ENCODE results near the gene NEDD1. TPM values are rescaled to one million over a fixed set of nuclear protein-coding genes. Genes with fewer than 3 reads are reported as not detected.
A peak's percentile ranks its signal among the peaks of the same experiment; 100 is the strongest.

The NEDD1 gene
- total RNA-seq, 1 experiment from 2014 or later: 37.3 TPM

DNA sequence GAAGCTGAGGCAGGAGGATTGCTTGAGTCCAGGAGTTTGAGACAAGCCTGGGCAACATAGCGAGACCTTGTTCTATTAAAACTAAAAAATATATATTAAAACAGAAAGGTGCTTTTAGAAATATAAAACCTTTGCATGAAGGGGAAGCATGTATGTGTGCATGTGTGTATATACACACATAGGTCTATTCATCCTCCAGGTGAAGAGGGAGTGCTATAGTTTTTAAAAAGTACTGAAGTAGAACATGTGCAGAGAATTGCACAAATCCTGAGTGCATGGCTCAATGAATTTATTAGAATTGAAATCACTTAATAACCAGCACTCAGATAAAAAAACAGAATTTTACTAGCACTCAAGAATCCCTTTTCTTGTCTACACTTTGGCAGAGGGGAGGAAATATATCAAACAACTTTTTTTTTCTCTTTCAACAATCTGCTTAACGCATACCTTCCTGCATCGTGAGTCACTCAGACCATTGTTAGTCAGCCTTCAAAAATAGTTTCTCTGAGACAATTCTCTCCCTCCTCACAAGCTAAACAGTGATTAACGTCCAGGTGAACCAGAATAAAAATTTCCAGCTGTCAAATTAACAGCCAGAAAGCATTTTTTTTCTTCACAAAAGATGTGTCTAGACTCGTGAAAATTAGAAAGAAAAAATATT is 17.7 kb upstream of the NEDD1 start:
- in situ Hi-C loops (cut with HindIII; ENCODE audit: low pct_unique_long_range_greater_than_20kb, low sequenced_read_pairs): no loop called here
- no peak for DNase-seq (ENCODE audit: low read depth, low spot score)

DNA sequence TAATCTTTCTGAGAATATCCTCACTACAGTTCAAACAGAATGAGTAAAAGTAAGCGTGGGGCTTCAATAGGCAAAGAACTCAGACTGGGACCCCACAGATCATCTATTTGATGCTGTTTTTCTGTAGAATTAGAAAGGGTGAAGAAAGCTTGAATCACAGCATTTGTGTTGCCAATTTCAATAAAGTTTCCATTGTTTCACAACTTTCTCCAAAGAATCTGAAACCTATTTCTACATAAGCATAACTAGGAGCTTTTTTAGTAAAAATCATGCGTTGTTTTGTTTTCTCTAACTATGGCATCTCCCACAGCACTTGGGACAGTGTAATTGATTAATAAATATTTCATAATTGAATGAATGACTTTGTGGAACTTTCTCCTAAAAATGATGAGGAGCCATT is 16.7 kb upstream of the NEDD1 start:
- DNase-seq (ENCODE audit: low read depth, low spot score): no peak
- in situ Hi-C loops (cut with HindIII; ENCODE audit: low pct_unique_long_range_greater_than_20kb, low sequenced_read_pairs): no loop called here

DNA sequence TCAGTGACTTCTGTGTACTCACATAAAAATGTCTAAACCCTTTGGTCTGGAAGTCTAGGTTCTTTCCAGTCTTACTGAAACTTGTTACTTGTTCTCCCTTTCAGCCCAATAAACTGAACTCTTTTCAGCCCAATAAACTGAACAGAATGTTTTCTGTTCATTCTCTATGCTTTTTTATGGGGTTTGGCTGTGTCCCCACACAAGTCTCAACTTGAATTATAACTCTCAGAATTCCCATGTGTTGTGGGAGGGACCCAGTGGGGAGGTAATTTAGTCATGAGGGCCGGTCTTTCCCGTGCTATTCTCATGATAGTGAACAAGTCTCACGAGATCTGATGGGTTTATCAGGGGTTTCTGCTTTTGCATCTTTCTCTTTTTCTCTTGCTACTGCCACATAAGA is 15.0 kb upstream of the NEDD1 start:
- DNase-seq (ENCODE audit: low read depth, low spot score): no peak
- in situ Hi-C loops (cut with HindIII; ENCODE audit: low pct_unique_long_range_greater_than_20kb, low sequenced_read_pairs): no loop called here

DNA sequence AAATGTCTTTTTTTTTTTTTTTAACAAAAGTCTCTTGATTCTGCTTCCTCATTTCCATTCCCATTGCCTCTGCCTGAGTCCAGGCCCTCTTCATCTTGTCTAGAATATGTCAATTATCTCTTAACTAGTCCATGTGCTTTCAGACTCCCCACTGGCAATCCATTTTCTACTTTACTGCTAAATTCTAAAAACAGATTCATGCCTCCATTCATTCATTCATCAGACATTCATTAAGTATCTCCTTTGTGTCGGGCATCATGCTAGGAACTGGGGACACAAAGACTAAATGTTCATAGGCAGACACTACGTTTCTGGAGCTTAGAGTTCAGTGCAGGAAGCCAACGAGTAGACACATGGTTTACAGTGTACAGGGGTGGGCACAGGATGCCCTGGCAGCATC is 9.6 kb upstream of the NEDD1 start:
- no peak for DNase-seq (ENCODE audit: low read depth, low spot score)
- in situ Hi-C loops (cut with HindIII; ENCODE audit: low pct_unique_long_range_greater_than_20kb, low sequenced_read_pairs): no loop called here

DNA sequence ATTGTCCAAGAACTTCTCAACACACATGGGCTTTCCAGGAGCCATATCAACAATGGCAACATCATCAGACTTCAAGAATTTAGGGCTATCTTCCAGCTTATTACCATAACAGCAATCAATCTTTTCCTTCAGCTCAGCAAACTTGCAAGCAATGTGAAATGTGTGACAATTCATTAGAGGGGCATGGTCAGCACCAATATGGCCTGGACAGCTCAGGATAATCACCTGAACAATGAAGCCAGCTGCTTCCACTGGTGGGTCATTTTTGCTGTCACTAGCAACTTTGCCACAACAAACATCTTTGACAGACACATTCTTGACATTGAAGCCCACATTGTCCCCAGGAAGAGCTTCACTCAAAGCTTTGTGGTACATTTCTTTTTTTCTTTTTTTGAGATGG is 5.9 kb upstream of the NEDD1 start:
- no peak for DNase-seq (ENCODE audit: low read depth, low spot score)

DNA sequence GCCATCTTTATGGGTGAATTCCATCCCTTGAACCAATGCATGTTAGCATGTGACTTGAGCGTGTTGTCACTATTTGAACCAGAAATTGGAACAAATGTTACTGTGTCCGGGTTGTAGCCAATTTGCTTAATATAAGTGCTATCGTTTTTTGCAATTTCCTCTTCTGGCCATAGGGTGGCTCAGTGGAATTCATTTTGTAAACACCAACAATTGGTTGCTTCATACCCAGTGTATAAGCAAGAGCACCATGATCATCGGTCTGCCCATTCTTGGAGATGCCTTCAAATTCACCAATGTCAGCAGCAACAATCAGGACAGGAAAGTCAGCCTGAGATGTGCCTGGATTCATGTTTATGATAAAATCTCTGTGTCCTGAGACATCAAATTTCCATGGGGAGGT is 5.0 kb upstream of the NEDD1 start:
- in situ Hi-C loops (cut with HindIII; ENCODE audit: low pct_unique_long_range_greater_than_20kb, low sequenced_read_pairs): no loop called here
- DNase-seq (ENCODE audit: low read depth, low spot score): peak; percentile 68

More for the DNA sequence above, 5.9 kb upstream of the NEDD1 start:
- in situ Hi-C loops (cut with HindIII; ENCODE audit: low pct_unique_long_range_greater_than_20kb, low sequenced_read_pairs): no loop called here

DNA sequence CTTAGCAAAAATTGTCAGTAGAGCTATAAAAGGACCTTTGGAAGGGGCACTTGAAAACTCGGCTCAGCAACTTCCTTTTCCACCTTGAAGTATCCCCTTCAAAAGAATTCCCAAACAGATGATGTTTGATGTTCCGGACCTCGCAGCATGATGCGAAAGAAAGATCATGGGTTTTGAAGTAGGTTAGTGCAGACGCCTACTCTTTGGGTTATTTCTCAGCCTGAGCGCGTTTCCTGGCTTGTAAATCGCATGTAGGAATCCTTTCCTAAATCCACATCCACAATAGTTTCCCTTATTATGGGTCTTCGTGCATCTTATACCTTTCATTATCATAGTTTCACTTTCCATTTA is 584 bp upstream of the NEDD1 start:
- DNase-seq (ENCODE audit: low read depth, low spot score): no peak
- in situ Hi-C loops (cut with HindIII; ENCODE audit: low pct_unique_long_range_greater_than_20kb, low sequenced_read_pairs): no loop called here

DNA sequence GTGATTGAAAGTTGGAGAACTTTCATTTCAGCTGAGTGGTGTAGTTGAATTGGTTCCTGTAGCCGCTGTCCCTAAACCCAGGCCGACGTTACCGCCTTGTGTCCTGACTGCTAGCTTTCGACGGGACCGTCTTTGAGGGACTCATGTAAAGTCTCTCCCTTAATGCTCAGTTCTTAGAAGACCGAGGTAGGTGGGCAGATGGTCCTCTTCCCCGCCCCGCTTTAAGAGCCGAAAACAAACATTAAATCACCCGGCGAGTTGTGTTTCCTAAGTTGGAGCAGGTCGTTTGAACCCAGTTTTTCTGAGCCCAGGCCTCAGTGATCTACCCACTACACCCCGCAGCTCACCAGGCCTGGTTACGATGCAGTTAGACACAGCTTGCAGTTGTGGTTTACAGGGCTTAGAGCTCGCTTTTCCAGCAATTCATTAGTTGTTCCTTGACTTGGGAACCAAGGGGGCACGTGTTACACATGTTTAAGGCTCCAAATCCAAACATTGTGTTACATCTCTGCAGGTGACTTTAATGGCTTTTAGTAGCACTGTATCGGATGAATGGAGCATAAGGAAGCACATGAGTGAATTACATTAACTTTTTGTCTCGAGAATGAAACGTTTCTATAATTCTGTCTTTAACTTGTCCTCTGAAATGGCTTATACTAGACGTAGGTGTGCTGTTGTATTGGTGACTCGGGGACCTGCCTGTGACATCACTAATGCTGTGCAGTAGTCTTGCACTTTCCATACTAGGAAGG is 790 bp downstream of the NEDD1 start:
- in situ Hi-C loops (cut with HindIII; ENCODE audit: low pct_unique_long_range_greater_than_20kb, low sequenced_read_pairs): no loop called here
- DNase-seq (ENCODE audit: low read depth, low spot score): no peak

DNA sequence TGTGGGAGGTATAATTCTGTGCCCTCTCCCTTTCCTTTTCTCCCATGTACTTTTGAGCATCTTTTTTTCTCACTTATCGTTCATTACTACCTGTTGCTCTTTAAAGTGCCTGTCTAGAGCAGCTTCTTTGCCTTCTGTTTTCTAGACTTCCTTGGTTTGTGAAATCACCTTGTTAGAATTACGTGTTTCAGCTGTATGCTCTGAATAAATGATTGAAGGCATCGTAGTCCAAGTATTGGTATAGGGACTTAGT is 1.3 kb downstream of the NEDD1 start:
- no peak for DNase-seq (ENCODE audit: low read depth, low spot score)
- in situ Hi-C loops (cut with HindIII; ENCODE audit: low pct_unique_long_range_greater_than_20kb, low sequenced_read_pairs): no loop called here

DNA sequence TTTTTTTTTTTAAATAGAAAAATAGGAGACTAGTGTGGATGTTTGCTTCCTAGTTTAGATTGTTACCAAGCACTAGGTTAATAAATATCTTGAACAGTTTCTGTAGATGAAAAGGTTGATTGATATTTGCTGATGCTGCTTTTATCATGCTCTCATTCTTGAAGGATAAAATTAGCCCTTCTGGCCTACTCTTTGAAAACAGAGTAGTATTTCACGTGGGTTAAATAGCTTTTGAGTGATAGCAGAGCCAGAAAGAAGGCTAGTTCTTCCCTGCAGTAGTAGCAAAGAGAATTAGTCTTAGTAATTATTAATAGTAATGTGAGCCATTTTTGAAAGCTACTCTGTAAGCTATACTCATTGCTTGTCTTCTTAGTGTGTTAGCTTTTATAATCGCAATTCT is 5.2 kb downstream of the NEDD1 start:
- in situ Hi-C loops (cut with HindIII; ENCODE audit: low pct_unique_long_range_greater_than_20kb, low sequenced_read_pairs): no loop called here
- no peak for DNase-seq (ENCODE audit: low read depth, low spot score)

DNA sequence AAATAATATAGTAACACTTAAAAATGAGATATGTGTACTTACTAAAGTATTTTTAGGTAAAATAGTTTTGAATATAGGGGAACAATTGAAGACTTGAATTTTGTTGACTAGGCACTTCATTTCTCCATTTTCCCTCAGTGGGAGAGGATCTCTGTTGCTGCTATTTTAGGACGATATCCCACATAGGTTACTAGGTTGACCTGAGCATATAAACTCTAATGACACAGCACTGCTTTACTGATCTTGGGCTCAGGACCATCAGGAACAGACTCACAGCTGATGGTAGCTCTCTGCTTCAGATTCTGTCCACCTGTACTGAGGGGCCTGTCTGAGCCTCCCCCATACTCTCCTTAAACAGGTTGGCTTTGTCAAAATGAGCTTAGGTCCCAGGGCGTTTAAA is 5.9 kb downstream of the NEDD1 start:
- DNase-seq (ENCODE audit: low read depth, low spot score): no peak
- in situ Hi-C loops (cut with HindIII; ENCODE audit: low pct_unique_long_range_greater_than_20kb, low sequenced_read_pairs): no loop called here

DNA sequence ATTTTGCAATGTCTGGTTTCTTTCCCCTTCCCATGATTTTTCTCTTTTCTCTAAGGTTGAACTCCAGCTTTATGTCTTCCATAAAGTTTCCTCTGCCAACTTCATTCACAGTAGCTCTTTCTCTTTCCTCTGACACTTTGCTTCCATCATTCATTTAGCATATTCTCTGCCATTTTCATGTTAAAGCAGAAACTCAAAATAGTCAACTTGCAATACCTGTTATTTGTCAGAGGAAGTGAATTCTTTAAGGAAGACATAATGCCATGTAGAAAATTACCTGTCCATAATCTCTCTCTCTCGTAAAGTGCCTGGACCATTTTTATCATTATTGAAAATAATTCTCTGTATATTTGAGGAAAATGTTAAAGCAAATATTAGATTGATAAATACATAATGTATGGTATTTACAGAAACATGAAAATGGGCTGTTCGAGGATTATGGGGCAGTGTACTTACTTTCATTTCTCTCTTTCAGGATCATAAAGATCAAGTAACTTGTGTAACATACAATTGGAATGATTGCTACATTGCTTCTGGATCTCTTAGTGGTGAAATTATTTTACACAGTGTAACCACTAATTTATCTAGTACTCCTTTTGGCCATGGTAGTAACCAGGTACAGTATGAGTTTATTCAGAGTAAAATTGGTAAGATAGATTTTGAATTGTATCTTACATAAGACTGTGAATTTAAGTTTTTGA is 12.6 kb downstream of the NEDD1 start:
- DNase-seq (ENCODE audit: low read depth, low spot score): no peak
- in situ Hi-C loops (cut with HindIII; ENCODE audit: low pct_unique_long_range_greater_than_20kb, low sequenced_read_pairs): no loop called here

DNA sequence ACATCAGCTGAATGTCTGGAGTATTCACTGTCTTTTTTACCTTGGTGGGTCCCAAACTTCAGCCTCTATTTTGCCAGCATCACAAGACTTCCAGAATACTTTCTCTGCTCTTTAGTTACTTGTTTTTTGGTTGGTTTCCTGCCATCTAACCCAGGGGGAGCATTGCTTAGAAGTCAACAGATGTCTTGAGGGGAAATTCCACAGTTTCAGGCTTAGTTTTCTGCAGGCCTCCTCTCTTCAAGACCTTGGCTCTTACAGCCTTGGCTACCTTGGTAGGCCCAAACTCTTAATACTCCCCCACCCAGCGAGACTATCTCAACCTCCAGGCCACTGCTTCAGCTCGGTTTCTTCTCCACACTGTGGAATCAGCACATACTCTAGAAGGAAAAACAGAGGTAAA is 41.7 kb downstream of the NEDD1 start:
- no peak for DNase-seq (ENCODE audit: low read depth, low spot score)
- in situ Hi-C loops (cut with HindIII; ENCODE audit: low pct_unique_long_range_greater_than_20kb, low sequenced_read_pairs): no loop called here

DNA sequence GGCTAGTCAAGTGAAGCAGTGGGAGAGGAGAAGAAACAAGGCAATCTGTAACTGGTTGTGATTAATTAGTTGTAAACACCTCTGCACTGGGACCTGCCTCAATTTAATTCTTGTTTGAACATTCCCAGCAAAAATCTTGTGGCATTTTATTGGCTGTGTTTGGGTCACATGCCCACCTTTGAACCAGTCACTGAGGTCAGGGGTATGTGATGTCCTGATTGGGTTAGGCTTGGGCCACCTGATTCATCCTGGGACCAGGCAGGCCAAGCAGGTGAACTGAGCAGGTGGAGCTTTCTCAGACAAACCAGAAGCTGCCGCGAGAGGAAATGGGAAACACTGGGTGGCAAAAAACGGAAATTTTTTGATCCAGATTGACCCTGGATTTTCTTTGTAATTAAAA is 72.5 kb downstream of the NEDD1 start:
- in situ Hi-C loops (cut with HindIII; ENCODE audit: low pct_unique_long_range_greater_than_20kb, low sequenced_read_pairs): no loop called here
- no peak for DNase-seq (ENCODE audit: low read depth, low spot score)

DNA sequence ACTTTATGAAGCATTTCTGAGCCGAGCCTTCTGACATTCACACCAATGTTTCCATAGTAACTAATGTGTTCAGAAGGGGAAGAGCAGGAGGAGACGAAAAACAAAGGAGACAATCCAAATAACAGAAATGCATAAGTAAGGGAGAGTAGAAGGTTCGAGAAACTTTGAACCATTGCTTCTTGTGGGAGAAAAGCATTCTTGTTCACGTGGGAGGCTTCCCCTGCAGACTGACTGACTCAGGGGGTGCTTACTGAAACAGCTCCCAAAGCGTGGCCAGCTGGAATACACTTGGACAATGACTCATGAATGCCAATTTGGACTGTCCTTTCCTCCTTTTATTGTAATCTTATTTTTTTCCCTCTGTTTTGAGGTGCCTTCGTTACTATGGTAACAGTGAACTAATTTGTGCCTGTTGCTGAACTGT is 73.9 kb downstream of the NEDD1 start:
- DNase-seq (ENCODE audit: low read depth, low spot score): no peak
- in situ Hi-C loops (cut with HindIII; ENCODE audit: low pct_unique_long_range_greater_than_20kb, low sequenced_read_pairs): no loop called here

DNA sequence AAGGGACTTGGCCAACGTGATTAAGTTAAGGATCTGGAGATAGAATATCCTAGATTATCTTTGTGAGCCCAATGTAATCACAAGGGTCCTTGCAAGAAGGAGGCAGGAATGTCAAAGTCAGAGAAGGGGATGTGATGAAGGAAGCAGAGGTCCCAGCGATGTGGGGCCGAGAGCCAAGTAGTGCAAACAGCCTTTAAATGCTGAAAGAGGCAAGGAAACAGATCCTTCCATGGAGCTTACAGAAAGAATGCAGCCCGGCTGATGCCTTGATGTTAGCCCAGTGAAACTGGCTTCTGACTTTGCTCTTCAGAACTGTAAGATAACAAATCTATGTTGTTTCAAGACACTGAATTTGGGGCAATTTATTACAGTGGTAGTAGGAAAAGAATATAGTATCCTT is 74.9 kb downstream of the NEDD1 start:
- in situ Hi-C loops (cut with HindIII; ENCODE audit: low pct_unique_long_range_greater_than_20kb, low sequenced_read_pairs): no loop called here
- DNase-seq (ENCODE audit: low read depth, low spot score): no peak

DNA sequence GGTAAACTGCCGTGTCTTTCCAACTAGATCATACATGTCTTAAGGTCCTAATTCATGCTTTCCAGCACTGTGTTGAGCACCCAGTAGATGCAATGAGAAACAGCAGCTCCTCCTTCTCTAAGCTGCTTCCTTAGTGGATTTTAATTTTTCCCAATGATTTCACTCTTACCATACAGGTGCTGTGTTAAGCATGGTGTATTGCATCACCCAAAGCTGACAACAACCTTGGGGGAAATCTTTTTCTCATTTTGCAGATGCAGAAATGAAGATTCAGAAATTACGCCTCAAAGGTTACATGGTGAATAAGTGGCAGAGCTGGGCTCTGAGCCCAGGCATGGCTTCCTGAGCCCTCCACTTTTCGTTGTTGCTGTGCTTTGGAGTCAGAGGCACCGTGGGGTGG is 75.6 kb downstream of the NEDD1 start:
- no peak for DNase-seq (ENCODE audit: low read depth, low spot score)
- in situ Hi-C loops (cut with HindIII; ENCODE audit: low pct_unique_long_range_greater_than_20kb, low sequenced_read_pairs): no loop called here

DNA sequence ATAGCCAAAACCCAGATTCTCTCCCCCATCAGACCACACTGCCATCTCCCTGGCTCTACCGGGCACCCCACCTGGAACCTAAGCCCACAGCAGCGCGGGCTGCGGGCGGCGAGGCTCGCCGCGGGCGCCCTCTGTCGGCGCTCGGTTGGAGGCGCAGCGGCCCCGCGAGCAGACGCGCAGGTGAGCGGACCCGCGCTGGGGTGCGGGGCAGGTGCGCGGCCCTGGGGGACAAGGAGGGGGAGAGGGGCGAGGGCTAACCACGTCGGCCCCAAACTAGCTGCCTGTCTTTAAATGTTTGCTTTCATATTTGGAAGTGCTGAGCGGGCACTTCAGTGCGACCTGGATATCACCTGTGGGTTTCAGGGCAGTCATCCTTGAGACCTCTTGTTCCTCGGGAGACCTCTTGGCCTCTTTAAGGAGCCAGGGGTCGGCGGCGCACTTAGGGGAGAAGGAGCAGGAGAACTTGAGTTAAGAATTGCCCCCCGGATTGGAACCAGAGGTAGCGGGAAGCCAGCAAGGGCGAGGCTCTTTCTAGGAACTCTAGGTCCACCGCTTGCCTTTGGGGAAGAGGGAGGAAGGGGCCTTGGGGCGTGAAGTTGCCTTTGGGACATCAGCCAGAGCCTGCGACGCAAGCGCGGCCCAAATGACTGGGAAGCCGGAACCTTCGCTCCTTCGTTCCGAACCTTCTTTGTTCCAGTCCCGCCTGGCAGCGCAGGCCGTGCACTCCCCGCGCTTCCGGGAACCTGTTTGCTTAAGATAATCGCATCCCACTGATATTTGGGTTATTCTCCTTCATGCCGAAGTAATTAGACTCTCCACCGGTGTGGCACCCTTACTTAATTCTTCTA is 78.7 kb downstream of the NEDD1 start:
- in situ Hi-C loops (cut with HindIII; ENCODE audit: low pct_unique_long_range_greater_than_20kb, low sequenced_read_pairs): no loop called here
- DNase-seq (ENCODE audit: low read depth, low spot score): peak; percentile 27
